ENCODE measurements around the gene RFK. TPM values are rescaled to one million over a fixed set of nuclear protein-coding genes. Genes with fewer than 3 reads are reported as not detected.

The RFK gene
- total and polyA plus RNA-seq, 10 donors = 5.4 to 21.4 (median 14.1) TPM

- WGBS, 5 donors = 48 to 92% (median 61%) methylated on average over 1 to 2 of the region's 2 CpGs
- H3K4me3 ChIP-seq = no peak overlapping the region
Observed at GRCh38 chr9:76423216-76424177, 29.3 kb upstream of the RFK start.

GRCh38 chr9:76419782-76420380 lies 25.7 kb upstream of the RFK start:
- TF ChIP-seq CTCF (IDR thresholded peaks at IDR 0.05 in 8 of 11, conservative IDR thresholded peaks at IDR 0.05 in 3 of 11) = peak in 7 of 11 experiments; percentile 31 to 56 (median 45)
- TF ChIP-seq POLR2AphosphoS5 (IDR thresholded peaks at IDR 0.05) = no peak
- no peak for TF ChIP-seq POLR2A (IDR thresholded peaks at IDR 0.05)
- Histone ChIP-seq H3K4me1 (no peaks in the 10 kb centered on the region), H3K9me3 (peaks cover 0 to 1% (median 0%) of the 10 kb centered on the region in 8 donors), H3K27ac (no peak overlapping the region), H3K36me3 (no peaks in the 10 kb centered on the region), H3K4me3 (no peak overlapping the region), H3K27me3 (replicated peaks in 1 of 7) (no peaks in the 10 kb centered on the region)
- intact Hi-C loops (cut with DNase I; ENCODE audit: low total_unique reads) = no loop called here
- 75 to 84% (median 78%) methylated on average over 2 of the region's 2 CpGs for WGBS, 5 donors
- no peak for DNase-seq

More at GRCh38 chr9:76423216-76424177, 29.3 kb upstream of the RFK start:
- intact Hi-C loops (cut with DNase I; ENCODE audit: low total_unique reads) = no loop called here
- Histone ChIP-seq H3K36me3 (no peaks in the 10 kb centered on the region), H3K27ac (no peak overlapping the region), H3K9me3 (no peaks in the 10 kb centered on the region), H3K4me1 (no peaks in the 10 kb centered on the region), H3K27me3 (replicated peaks in 1 of 7) (no peaks in the 10 kb centered on the region)
- TF ChIP-seq POLR2AphosphoS5 (IDR thresholded peaks at IDR 0.05) (no peak), POLR2A (IDR thresholded peaks at IDR 0.05) (no peak), CTCF (IDR thresholded peaks at IDR 0.05 in 8 of 11, conservative IDR thresholded peaks at IDR 0.05 in 3 of 11) (no peak)
- no peak for DNase-seq

- H3K4me3 ChIP-seq = no peak overlapping the region
- intact Hi-C loops (cut with DNase I; ENCODE audit: low total_unique reads) = no loop called here
- peaks cover 0 to 19% (median 14%) of the 10 kb centered on the region in 8 donors for H3K9me3 ChIP-seq
- no peaks in the 10 kb centered on the region for H3K4me1 ChIP-seq
- H3K36me3 ChIP-seq = no peaks in the 10 kb centered on the region
- WGBS, 5 donors = 0 to 47% (median 32%) methylated on average over 1 of the region's 1 CpG
- no peak overlapping the region for H3K27ac ChIP-seq
- no peaks in the 10 kb centered on the region for H3K27me3 ChIP-seq (replicated peaks in 1 of 7)
- DNase-seq = no peak
- TF ChIP-seq POLR2AphosphoS5 (IDR thresholded peaks at IDR 0.05) (no peak), CTCF (IDR thresholded peaks at IDR 0.05 in 8 of 11, conservative IDR thresholded peaks at IDR 0.05 in 3 of 11) (no peak), POLR2A (IDR thresholded peaks at IDR 0.05) (no peak)
Observed at GRCh38 chr9:76417394-76417793, 23.2 kb upstream of the RFK start.

GRCh38 chr9:76415731-76416130 lies 21.5 kb upstream of the RFK start:
- no peaks in the 10 kb centered on the region for H3K4me1 ChIP-seq
- H3K27ac ChIP-seq = no peak overlapping the region
- no peak for TF ChIP-seq POLR2A (IDR thresholded peaks at IDR 0.05)
- no peak for TF ChIP-seq POLR2AphosphoS5 (IDR thresholded peaks at IDR 0.05)
- no peak for TF ChIP-seq CTCF (IDR thresholded peaks at IDR 0.05 in 8 of 11, conservative IDR thresholded peaks at IDR 0.05 in 3 of 11)

More at GRCh38 chr9:76415731-76416130, 21.5 kb upstream of the RFK start:
- Histone ChIP-seq H3K27me3 (replicated peaks in 1 of 7) (no peaks in the 10 kb centered on the region), H3K4me3 (no peak overlapping the region), H3K36me3 (no peaks in the 10 kb centered on the region), H3K9me3 (peaks cover 0 to 19% (median 14%) of the 10 kb centered on the region in 8 donors)
- no peak for DNase-seq
- intact Hi-C loops (cut with DNase I; ENCODE audit: low total_unique reads) = no loop called here

Measured in spleen (tissue), 11 donors.